ENCODE data around the gene KCNMA1.
"Not testable (repeated sequence)": the region's sequence is repeated elsewhere in the genome, so short reads cannot be mapped to it uniquely, and the experiment has no call there.

Gene KCNMA1

DNA sequence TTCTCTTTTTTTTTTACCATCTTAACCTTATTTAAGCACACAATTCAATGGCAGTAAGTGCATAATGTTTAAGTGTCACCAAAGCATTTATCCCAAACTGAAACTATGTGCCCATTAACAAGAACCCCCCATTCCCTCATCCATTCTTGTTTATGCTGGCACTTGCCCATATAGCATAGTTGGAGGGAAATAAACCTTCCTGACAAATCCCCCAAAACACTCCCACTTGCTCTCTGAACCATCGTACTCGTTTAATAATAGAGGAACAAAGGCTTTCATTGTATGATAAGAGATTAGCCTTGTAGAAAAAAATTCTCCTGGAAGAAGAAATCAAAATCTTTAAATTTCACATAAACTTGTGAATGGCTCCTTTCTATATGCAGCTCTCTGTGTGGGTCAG, 26.4 kb upstream of the KCNMA1 start:
- H3K27me3 ChIP-seq (ENCODE audit: control insufficient read depth in 2 of 2, insufficient read depth in 2 of 2, low read length in 2 of 2): peaks cover 0 to 2% of the 10 kb centered on the region in 2 donors
- no peak overlapping the region for H3K4me3 ChIP-seq (ENCODE audit: low read length in 2 of 2)
- no peaks in the 10 kb centered on the region for H3K36me3 ChIP-seq (ENCODE audit: control insufficient read depth in 2 of 2, insufficient read depth in 2 of 2, low read length in 2 of 2)
- no peak overlapping the region for H3K27ac ChIP-seq (ENCODE audit: low read depth in 2 of 2, low read length in 2 of 2)
- H3K9me3 ChIP-seq (ENCODE audit: control insufficient read depth in 2 of 2, low read length in 2 of 2): peaks cover 0 to 2% of the 10 kb centered on the region in 2 donors
- H3K4me1 ChIP-seq (ENCODE audit: control insufficient read depth in 2 of 2, insufficient read depth in 2 of 2, low read length in 2 of 2): no peaks in the 10 kb centered on the region
- no peak overlapping the region for H3K9ac ChIP-seq (ENCODE audit: low read depth in 1 of 2, low read length in 2 of 2)

DNA sequence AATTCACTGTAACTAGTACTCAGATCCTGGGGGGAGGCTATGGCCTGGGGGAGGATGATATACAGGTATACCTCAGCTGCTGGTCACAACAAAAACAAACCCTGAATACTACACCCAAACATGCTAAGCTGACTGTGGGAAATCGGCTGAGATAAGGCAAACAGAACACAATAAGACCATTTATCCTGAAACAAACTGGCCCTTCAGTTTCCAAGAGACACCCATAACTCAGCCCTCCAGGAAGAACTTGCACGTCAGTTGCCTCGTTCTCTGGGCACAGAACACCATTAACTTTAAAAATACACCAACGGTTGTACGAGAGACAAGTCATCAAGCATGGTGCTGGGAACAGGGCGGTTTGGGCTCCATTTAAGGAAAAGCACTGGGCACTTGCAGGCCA, 24.1 kb upstream of the KCNMA1 start:
- no peak overlapping the region for H3K27ac ChIP-seq (ENCODE audit: low read depth in 2 of 2, low read length in 2 of 2)
- no peaks in the 10 kb centered on the region for H3K4me1 ChIP-seq (ENCODE audit: control insufficient read depth in 2 of 2, insufficient read depth in 2 of 2, low read length in 2 of 2)
- H3K4me3 ChIP-seq (ENCODE audit: low read length in 2 of 2): no peak overlapping the region
- no peak overlapping the region for H3K9ac ChIP-seq (ENCODE audit: low read depth in 1 of 2, low read length in 2 of 2)
- H3K36me3 ChIP-seq (ENCODE audit: control insufficient read depth in 2 of 2, insufficient read depth in 2 of 2, low read length in 2 of 2): no peaks in the 10 kb centered on the region
- H3K9me3 ChIP-seq (ENCODE audit: control insufficient read depth in 2 of 2, low read length in 2 of 2): peaks cover 0 to 2% of the 10 kb centered on the region in 2 donors
- H3K27me3 ChIP-seq (ENCODE audit: control insufficient read depth in 2 of 2, insufficient read depth in 2 of 2, low read length in 2 of 2): peaks cover 0 to 2% of the 10 kb centered on the region in 2 donors

DNA sequence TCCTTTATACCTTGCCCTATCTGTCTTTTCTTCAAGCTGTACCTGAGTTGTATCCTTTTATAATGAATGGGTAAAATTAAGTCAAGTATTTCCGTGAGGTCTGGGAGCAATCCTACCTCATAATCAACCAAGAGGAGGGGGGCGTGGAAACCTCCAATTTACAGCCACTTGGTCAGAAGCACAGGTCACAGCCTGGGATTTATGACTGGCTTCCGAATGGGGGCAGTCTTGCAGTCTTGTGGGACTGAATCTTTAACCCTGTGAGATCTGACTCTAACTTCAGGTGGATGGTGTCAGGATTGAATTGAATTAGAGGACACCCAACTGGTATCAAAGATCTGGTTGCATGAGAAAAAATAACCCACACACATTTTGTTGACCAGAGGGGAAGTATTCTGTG, 23.5 kb upstream of the KCNMA1 start:
- H3K4me3 ChIP-seq (ENCODE audit: low read length in 2 of 2): no peak overlapping the region
- H3K9ac ChIP-seq (ENCODE audit: low read depth in 1 of 2, low read length in 2 of 2): no peak overlapping the region
- no peak overlapping the region for H3K27ac ChIP-seq (ENCODE audit: low read depth in 2 of 2, low read length in 2 of 2)
- peaks cover 0 to 2% of the 10 kb centered on the region in 2 donors for H3K9me3 ChIP-seq (ENCODE audit: control insufficient read depth in 2 of 2, low read length in 2 of 2)
- no peaks in the 10 kb centered on the region for H3K4me1 ChIP-seq (ENCODE audit: control insufficient read depth in 2 of 2, insufficient read depth in 2 of 2, low read length in 2 of 2)
- H3K27me3 ChIP-seq (ENCODE audit: control insufficient read depth in 2 of 2, insufficient read depth in 2 of 2, low read length in 2 of 2): peaks cover 0 to 2% of the 10 kb centered on the region in 2 donors
- H3K36me3 ChIP-seq (ENCODE audit: control insufficient read depth in 2 of 2, insufficient read depth in 2 of 2, low read length in 2 of 2): no peaks in the 10 kb centered on the region

DNA sequence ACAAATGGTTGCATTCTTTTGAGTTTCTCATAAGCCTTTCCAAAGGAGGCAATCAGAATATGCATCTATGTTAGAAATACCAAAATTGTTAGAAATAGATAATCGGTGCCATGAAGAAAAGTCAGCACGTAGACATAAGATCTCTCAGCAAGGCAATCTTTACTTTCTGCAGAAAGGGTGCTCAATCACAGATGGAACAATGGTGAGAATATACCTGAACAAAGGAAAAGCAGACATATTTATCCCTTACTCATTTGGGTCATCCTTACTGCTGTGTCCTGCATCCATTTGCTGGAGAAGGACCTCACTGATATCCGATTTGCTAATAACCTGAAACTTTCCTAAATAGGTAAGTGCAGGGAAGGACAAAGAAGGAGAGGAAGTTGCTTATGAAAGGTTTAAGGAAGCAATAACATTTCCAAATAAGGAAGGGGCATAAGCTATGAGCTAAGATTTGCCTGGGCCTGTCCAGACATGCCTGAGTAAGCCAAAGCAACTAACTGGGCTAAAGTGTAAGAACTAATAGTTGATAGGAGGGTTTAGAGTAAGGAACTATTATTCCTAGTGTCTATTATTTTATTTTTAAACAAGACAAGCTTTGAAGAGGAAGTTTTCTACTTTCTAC, 21.6 kb upstream of the KCNMA1 start:
- H3K36me3 ChIP-seq (ENCODE audit: control insufficient read depth in 2 of 2, insufficient read depth in 2 of 2, low read length in 2 of 2); H3K4me1 ChIP-seq (ENCODE audit: control insufficient read depth in 2 of 2, insufficient read depth in 2 of 2, low read length in 2 of 2); H3K9ac ChIP-seq (ENCODE audit: low read depth in 1 of 2, low read length in 2 of 2); H3K4me3 ChIP-seq (ENCODE audit: low read length in 2 of 2); H3K27me3 ChIP-seq (ENCODE audit: control insufficient read depth in 2 of 2, insufficient read depth in 2 of 2, low read length in 2 of 2); H3K27ac ChIP-seq (ENCODE audit: low read depth in 2 of 2, low read length in 2 of 2); H3K9me3 ChIP-seq (ENCODE audit: control insufficient read depth in 2 of 2, low read length in 2 of 2): not testable (repeated sequence)

DNA sequence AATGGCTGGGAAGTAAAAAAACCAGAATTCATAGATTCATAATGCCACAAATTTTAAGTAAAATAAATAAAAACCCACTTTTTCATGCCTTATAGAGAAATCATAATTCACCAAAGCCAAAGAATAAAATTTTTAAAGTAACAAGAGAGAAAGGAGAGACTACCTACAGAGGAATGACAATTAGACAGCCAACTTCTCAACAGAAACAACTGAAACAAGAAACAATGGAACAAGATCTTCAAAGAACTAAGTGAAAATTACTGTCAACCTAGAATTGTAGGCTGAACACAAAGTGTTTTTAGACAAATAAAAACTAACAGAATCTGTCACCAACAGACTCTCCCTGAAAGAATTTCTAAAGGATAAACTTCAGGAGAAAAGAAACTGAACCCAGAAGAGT, 15.6 kb upstream of the KCNMA1 start:
- Histone ChIP-seq H3K27ac (ENCODE audit: low read depth in 2 of 2, low read length in 2 of 2) (no peak overlapping the region), H3K4me1 (ENCODE audit: control insufficient read depth in 2 of 2, insufficient read depth in 2 of 2, low read length in 2 of 2) (no peaks in the 10 kb centered on the region), H3K27me3 (ENCODE audit: control insufficient read depth in 2 of 2, insufficient read depth in 2 of 2, low read length in 2 of 2) (no peaks in the 10 kb centered on the region), H3K36me3 (ENCODE audit: control insufficient read depth in 2 of 2, insufficient read depth in 2 of 2, low read length in 2 of 2) (no peaks in the 10 kb centered on the region), H3K9ac (ENCODE audit: low read depth in 1 of 2, low read length in 2 of 2) (no peak overlapping the region), H3K9me3 (ENCODE audit: control insufficient read depth in 2 of 2, low read length in 2 of 2) (no peaks in the 10 kb centered on the region), H3K4me3 (ENCODE audit: low read length in 2 of 2) (no peak overlapping the region)

DNA sequence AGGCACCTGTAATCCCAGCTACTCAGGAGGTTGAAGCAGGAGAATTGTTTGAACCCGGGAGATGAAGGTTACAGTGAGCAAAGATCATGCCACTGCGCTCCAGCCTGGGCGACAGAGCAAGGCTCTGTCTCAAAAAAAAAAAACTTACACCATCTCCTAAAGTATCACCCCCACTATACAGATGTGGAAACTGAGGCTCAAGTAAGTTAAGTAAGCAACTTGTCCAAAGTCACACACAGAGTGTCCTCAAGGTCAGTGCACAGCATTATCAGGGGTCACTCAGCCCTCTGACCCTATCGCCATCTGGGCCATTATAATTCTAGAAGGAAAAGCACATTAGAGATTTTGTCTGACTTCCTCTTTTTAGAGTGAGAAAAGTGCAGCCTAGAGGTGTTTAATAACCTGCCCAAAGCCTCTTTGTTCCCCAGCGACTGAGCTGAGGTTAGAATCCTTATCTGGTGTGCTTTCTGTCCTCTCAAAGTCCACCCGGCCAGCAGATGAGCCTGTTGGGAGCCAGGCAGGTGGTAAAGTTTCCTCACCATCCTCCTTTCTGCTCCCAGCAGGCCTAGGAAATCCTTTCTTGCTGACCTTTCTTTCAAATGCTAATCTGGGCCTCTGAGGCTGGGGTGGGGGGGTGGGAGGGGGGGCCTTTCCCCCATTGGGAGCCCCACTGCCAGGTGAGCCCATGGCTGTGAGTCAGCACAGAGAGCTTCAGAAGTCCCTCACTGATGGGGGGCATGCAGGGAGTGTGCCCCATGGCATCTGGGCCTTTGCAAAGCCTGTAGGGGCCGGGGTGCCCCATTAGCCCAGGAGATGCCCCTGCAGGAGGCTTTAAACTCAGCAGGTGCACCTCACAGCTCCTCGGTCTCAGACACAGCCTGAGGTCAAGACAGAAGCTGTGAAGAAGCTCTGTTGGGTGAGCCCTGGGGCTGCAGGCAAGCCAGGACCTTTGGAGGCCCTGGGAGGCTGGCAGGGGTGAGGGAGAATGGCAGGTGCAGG, 12.0 kb upstream of the KCNMA1 start:
- Histone ChIP-seq H3K9ac (ENCODE audit: low read depth in 1 of 2, low read length in 2 of 2) (no peak overlapping the region), H3K27me3 (ENCODE audit: control insufficient read depth in 2 of 2, insufficient read depth in 2 of 2, low read length in 2 of 2) (no peaks in the 10 kb centered on the region), H3K27ac (ENCODE audit: low read depth in 2 of 2, low read length in 2 of 2) (no peak overlapping the region), H3K4me3 (ENCODE audit: low read length in 2 of 2) (no peak overlapping the region), H3K4me1 (ENCODE audit: control insufficient read depth in 2 of 2, insufficient read depth in 2 of 2, low read length in 2 of 2) (no peaks in the 10 kb centered on the region), H3K36me3 (ENCODE audit: control insufficient read depth in 2 of 2, insufficient read depth in 2 of 2, low read length in 2 of 2) (no peaks in the 10 kb centered on the region), H3K9me3 (ENCODE audit: control insufficient read depth in 2 of 2, low read length in 2 of 2) (no peaks in the 10 kb centered on the region)

DNA sequence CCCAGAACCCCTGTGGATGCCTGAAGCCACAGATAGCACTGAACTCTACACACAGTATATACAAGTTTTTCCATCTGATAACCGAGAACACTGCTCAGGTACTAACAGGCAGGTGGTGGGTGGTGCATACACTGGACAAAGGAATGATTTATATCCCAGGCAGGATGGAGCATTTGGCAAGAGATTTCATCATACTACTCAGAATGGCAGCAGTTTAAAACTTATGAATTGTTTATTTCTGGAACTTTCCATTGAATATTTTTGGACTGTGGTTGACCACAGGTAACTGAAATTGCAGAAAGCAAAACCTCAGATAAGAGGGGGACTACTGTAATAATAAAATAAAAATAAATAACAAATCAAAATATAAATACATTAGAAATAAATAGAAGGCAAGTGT, 10.9 kb upstream of the KCNMA1 start:
- Histone ChIP-seq H3K9me3 (ENCODE audit: control insufficient read depth in 2 of 2, low read length in 2 of 2) (no peaks in the 10 kb centered on the region), H3K4me1 (ENCODE audit: control insufficient read depth in 2 of 2, insufficient read depth in 2 of 2, low read length in 2 of 2) (no peaks in the 10 kb centered on the region), H3K4me3 (ENCODE audit: low read length in 2 of 2) (no peak overlapping the region), H3K36me3 (ENCODE audit: control insufficient read depth in 2 of 2, insufficient read depth in 2 of 2, low read length in 2 of 2) (no peaks in the 10 kb centered on the region), H3K27ac (ENCODE audit: low read depth in 2 of 2, low read length in 2 of 2) (no peak overlapping the region), H3K9ac (ENCODE audit: low read depth in 1 of 2, low read length in 2 of 2) (no peak overlapping the region), H3K27me3 (ENCODE audit: control insufficient read depth in 2 of 2, insufficient read depth in 2 of 2, low read length in 2 of 2) (no peaks in the 10 kb centered on the region)

DNA sequence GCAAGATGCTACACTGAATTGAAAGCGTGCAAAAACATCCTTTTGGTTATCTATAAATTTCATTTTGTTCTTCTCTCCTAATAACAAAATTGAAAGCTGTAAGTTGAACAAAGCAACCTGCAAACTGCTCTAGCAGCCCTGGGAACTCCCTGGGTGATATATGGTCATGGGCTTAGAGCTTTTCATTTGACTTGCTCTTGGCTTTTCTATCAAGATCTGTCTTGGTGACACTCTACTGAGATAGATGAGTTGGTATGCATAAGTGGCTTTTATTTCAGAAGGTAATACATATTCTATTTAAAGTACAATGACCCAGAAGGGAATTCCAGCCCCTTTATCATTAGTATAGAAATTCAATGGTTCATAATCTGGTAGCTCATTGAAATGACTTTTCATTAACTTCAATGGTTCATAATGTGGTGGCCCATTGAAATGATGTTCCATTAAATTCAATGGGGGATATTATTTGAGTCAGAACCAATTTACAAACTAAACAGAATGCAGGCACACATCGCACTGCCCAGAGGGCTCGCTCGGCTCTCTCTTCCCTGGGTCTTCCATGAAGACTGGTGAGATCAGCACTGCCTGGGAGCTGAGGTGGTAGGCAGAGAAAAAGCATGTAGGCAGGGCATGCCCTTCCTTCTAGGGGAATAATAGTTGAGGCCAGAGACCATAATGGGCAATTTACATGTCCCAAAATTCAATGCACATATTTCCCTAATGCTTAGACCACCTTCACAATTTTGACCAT, 10.1 kb upstream of the KCNMA1 start:
- Histone ChIP-seq H3K9me3 (ENCODE audit: control insufficient read depth in 2 of 2, low read length in 2 of 2) (no peaks in the 10 kb centered on the region), H3K9ac (ENCODE audit: low read depth in 1 of 2, low read length in 2 of 2) (no peak overlapping the region), H3K27ac (ENCODE audit: low read depth in 2 of 2, low read length in 2 of 2) (no peak overlapping the region), H3K4me1 (ENCODE audit: control insufficient read depth in 2 of 2, insufficient read depth in 2 of 2, low read length in 2 of 2) (no peaks in the 10 kb centered on the region), H3K27me3 (ENCODE audit: control insufficient read depth in 2 of 2, insufficient read depth in 2 of 2, low read length in 2 of 2) (no peaks in the 10 kb centered on the region), H3K36me3 (ENCODE audit: control insufficient read depth in 2 of 2, insufficient read depth in 2 of 2, low read length in 2 of 2) (no peaks in the 10 kb centered on the region), H3K4me3 (ENCODE audit: low read length in 2 of 2) (no peak overlapping the region)

DNA sequence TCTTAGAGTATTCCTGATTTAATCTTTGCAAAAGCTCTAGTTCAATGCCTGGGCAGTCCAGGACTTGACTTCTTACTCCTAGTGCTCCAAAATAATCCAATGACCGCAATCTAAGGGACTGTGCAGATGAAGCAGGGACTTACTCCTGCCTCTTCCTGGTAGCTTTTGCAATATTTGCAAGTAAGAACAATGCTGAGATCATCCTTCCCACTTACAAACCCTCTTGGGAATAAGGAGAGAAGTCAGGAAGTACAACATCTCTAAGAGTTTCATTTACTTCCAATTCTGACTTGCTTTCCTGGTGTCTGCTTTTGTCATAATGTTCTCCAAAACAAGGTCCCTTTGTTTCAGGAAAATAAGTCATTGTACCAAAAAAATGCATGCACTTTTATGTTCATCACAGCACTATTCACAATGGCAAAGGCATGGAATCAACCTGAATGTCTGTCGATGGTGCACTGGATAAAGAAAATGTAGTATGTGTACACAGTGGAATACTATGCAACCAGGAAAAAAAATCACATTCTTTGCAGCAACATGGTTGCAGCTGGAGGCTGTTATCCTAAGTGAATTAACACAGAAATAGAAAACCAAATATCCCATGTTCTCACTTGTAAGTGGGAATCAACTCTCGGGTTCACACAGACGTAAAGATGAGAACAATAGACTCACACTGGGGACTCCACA, 7.1 kb upstream of the KCNMA1 start:
- Histone ChIP-seq H3K9ac (ENCODE audit: low read depth in 1 of 2, low read length in 2 of 2) (no peak overlapping the region), H3K27me3 (ENCODE audit: control insufficient read depth in 2 of 2, insufficient read depth in 2 of 2, low read length in 2 of 2) (peaks cover 8 to 9% of the 10 kb centered on the region in 2 donors), H3K27ac (ENCODE audit: low read depth in 2 of 2, low read length in 2 of 2) (no peak overlapping the region), H3K36me3 (ENCODE audit: control insufficient read depth in 2 of 2, insufficient read depth in 2 of 2, low read length in 2 of 2) (no peaks in the 10 kb centered on the region), H3K4me1 (ENCODE audit: control insufficient read depth in 2 of 2, insufficient read depth in 2 of 2, low read length in 2 of 2) (no peaks in the 10 kb centered on the region), H3K9me3 (ENCODE audit: control insufficient read depth in 2 of 2, low read length in 2 of 2) (no peaks in the 10 kb centered on the region), H3K4me3 (ENCODE audit: low read length in 2 of 2) (no peak overlapping the region)
